ENCODE measurements around the gene PPP1R37. TPM values are rescaled to one million over a fixed set of nuclear protein-coding genes. Genes with fewer than 3 reads are reported as not detected.

Gene PPP1R37
- total and polyA plus RNA-seq, 2 of the 13 experiments (the other 11 are each of a cell fraction or from before 2014, with no cell fraction given): 9.0 to 14.3 TPM

DNA sequence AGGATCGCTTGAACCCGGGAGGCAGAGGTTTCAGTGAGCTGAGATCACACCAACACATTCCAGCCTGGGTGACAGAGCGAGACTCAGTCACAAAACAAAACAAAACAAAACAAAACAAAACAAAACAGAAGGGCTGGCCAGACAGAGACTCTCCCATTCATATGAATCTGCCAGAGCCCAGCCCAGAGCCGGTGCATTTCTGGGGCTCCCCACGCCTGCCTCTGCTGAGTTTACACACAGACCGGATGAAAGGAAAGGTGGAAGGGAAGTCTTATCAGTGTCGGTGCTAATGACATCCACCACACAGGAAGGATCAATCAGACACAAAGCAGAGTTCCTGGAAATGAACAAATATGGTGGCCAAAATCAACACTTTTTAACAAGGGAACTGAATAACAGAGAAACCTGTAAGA, 78.2 kb downstream of the PPP1R37 start (continued):
- TF ChIP-seq, protein P1, sequence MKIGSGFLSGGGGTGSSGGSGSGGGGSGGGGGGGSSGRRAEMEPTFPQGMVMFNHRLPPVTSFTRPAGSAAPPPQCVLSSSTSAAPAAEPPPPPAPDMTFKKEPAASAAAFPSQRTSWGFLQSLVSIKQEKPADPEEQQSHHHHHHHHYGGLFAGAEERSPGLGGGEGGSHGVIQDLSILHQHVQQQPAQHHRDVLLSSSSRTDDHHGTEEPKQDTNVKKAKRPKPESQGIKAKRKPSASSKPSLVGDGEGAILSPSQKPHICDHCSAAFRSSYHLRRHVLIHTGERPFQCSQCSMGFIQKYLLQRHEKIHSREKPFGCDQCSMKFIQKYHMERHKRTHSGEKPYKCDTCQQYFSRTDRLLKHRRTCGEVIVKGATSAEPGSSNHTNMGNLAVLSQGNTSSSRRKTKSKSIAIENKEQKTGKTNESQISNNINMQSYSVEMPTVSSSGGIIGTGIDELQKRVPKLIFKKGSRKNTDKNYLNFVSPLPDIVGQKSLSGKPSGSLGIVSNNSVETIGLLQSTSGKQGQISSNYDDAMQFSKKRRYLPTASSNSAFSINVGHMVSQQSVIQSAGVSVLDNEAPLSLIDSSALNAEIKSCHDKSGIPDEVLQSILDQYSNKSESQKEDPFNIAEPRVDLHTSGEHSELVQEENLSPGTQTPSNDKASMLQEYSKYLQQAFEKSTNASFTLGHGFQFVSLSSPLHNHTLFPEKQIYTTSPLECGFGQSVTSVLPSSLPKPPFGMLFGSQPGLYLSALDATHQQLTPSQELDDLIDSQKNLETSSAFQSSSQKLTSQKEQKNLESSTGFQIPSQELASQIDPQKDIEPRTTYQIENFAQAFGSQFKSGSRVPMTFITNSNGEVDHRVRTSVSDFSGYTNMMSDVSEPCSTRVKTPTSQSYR (CRISPR knock-in tag; IDR thresholded peaks at IDR 0.05; ENCODE audit: borderline replicate concordance): no peak
- TF ChIP-seq ELF3 (CRISPR knock-in tag; IDR thresholded peaks at IDR 0.05): peak; percentile 76
- TF ChIP-seq, protein P2, sequence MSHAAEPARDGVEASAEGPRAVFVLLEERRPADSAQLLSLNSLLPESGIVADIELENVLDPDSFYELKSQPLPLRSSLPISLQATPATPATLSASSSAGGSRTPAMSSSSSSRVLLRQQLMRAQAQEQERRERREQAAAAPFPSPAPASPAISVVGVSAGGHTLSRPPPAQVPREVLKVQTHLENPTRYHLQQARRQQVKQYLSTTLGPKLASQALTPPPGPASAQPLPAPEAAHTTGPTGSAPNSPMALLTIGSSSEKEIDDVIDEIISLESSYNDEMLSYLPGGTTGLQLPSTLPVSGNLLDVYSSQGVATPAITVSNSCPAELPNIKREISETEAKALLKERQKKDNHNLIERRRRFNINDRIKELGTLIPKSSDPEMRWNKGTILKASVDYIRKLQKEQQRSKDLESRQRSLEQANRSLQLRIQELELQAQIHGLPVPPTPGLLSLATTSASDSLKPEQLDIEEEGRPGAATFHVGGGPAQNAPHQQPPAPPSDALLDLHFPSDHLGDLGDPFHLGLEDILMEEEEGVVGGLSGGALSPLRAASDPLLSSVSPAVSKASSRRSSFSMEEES (CRISPR knock-in tag; IDR thresholded peaks at IDR 0.05): no peak
- TF ChIP-seq ZBTB42 (CRISPR knock-in tag; IDR thresholded peaks at IDR 0.05): no peak
- TF ChIP-seq CBX1 (IDR thresholded peaks at IDR 0.05; ENCODE audit: low read depth): no peak
- peak; percentile 62; the same call in 1 of the 2 replicates for TF ChIP-seq NCOA2 (CRISPR knock-in tag; IDR thresholded peaks at IDR 0.05)

DNA sequence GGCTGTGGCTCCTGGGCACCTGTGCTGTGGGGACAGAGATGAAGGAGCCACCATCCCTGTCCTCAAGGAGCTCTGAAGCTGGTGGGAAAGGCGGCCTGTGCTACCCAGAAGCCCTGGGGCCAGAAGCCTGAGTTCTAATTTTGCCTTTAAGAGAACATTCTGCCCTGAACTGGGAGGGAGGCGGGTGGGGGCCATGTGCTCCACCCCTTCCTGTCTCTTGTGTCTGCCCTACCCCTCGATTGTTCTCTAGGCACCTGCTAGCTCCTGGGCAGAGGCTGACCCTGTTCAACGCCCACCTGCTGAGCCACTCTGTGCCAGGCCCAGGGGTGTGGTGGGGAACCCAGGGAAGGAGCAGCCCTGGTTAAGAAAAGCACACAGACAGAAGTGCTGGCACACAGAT, 79.2 kb downstream of the PPP1R37 start:
- no peak overlapping the region for H3K9ac ChIP-seq (ENCODE audit: insufficient read depth, low read depth, low read length)
- TF ChIP-seq ZNF44 (CRISPR knock-in tag; IDR thresholded peaks at IDR 0.05) (no peak), ZNF850 (CRISPR knock-in tag; conservative IDR thresholded peaks at IDR 0.05) (no peak), ZBTB38 (CRISPR knock-in tag; IDR thresholded peaks at IDR 0.05) (0 out of 2 replicates have a peak, but pooled peaks have one; percentile 16), SP5 (CRISPR knock-in tag; IDR thresholded peaks at IDR 0.05; ENCODE audit: borderline replicate concordance, low read depth) (peak; percentile 48; the same call in 1 of the 2 replicates)
- TF ChIP-seq, protein P3, sequence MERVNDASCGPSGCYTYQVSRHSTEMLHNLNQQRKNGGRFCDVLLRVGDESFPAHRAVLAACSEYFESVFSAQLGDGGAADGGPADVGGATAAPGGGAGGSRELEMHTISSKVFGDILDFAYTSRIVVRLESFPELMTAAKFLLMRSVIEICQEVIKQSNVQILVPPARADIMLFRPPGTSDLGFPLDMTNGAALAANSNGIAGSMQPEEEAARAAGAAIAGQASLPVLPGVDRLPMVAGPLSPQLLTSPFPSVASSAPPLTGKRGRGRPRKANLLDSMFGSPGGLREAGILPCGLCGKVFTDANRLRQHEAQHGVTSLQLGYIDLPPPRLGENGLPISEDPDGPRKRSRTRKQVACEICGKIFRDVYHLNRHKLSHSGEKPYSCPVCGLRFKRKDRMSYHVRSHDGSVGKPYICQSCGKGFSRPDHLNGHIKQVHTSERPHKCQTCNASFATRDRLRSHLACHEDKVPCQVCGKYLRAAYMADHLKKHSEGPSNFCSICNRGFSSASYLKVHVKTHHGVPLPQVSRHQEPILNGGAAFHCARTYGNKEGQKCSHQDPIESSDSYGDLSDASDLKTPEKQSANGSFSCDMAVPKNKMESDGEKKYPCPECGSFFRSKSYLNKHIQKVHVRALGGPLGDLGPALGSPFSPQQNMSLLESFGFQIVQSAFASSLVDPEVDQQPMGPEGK (CRISPR knock-in tag; IDR thresholded peaks at IDR 0.05): peak; percentile 51; the same call in 1 of the 2 replicates
- TF ChIP-seq, protein P4, sequence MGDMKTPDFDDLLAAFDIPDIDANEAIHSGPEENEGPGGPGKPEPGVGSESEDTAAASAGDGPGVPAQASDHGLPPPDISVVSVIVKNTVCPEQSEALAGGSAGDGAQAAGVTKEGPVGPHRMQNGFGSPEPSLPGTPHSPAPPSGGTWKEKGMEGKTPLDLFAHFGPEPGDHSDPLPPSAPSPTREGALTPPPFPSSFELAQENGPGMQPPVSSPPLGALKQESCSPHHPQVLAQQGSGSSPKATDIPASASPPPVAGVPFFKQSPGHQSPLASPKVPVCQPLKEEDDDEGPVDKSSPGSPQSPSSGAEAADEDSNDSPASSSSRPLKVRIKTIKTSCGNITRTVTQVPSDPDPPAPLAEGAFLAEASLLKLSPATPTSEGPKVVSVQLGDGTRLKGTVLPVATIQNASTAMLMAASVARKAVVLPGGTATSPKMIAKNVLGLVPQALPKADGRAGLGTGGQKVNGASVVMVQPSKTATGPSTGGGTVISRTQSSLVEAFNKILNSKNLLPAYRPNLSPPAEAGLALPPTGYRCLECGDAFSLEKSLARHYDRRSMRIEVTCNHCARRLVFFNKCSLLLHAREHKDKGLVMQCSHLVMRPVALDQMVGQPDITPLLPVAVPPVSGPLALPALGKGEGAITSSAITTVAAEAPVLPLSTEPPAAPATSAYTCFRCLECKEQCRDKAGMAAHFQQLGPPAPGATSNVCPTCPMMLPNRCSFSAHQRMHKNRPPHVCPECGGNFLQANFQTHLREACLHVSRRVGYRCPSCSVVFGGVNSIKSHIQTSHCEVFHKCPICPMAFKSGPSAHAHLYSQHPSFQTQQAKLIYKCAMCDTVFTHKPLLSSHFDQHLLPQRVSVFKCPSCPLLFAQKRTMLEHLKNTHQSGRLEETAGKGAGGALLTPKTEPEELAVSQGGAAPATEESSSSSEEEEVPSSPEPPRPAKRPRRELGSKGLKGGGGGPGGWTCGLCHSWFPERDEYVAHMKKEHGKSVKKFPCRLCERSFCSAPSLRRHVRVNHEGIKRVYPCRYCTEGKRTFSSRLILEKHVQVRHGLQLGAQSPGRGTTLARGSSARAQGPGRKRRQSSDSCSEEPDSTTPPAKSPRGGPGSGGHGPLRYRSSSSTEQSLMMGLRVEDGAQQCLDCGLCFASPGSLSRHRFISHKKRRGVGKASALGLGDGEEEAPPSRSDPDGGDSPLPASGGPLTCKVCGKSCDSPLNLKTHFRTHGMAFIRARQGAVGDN (CRISPR knock-in tag; IDR thresholded peaks at IDR 0.05): peak; percentile 33; the same call in 1 of the 2 replicates

More for the DNA sequence above, 79.2 kb downstream of the PPP1R37 start:
- H2AFZ ChIP-seq (ENCODE audit: low read length): no peak overlapping the region
- H3K4me2 ChIP-seq (ENCODE audit: low read depth, low read length): peak overlapping the region; percentile 29; the same call in 1 of the 2 replicates
- in situ Hi-C loops (cut with HindIII; ENCODE audit: extremely low pct_ligation_motif_present, low pct_unique_long_range_greater_than_20kb) (no loop called here), intact Hi-C loops (cut with micrococcal nuclease; ENCODE audit: unreplicated experiment) (no loop called here)
- H3K4me1 ChIP-seq (ENCODE audit: insufficient read depth, low read length): peaks cover 85% of the 10 kb centered on the region
- BruUV-seq (replicated peaks): no TSS peak
- H4K20me1 ChIP-seq (ENCODE audit: insufficient read depth, low read length): no peaks in the 10 kb centered on the region
- no peak overlapping the region for H3K27ac ChIP-seq (ENCODE audit: extremely low read length, insufficient read depth, low read length)
- ChIA-PET POLR2A (interaction anchor here (0.6 kb wide), 1 partner anchor 295 kb away, joined by 3 read pairs; no protein-coding TSS in a partner anchor), CTCF (ENCODE audit: low intra/inter-chr PET ratio, low total read pairs) (no interaction called here)
- 15% methylated on average over 3 of the region's 4 CpGs for WGBS (ENCODE audit: low lambda C conversion rate)
- no peak for FAIRE-seq
- H3K27me3 ChIP-seq (ENCODE audit: control insufficient read depth in 1 of 2, insufficient read depth in 2 of 2, low read length in 2 of 2): no peaks in the 10 kb centered on the region
- no peak for DNase-seq (ENCODE audit: low spot score)
- H3K36me3 ChIP-seq (replicated peaks in 1 of 2; ENCODE audit: control insufficient read depth in 1 of 2, insufficient read depth in 2 of 2, low read length in 2 of 2): no peaks in the 10 kb centered on the region
- peaks cover 2% of the 10 kb centered on the region for H3K79me2 ChIP-seq (ENCODE audit: insufficient read depth, low read length)
- no peaks in the 10 kb centered on the region for H3K9me3 ChIP-seq (ENCODE audit: low read length)
- ATAC-seq: no peak
- H3K4me3 ChIP-seq (replicated peaks in 1 of 3; ENCODE audit: insufficient read depth in 1 of 3, low read depth in 2 of 3, low read length in 3 of 3): no peak overlapping the region; a peak in 1 of 6 replicates

All from HepG2 (cell line).